NCI-H1417 treated with DMSO at 0.1 percent for 48 hours (cell line): ENCODE data around the gene TUBA4A.

Source experiments
- DNase-seq: peaks from one replicate; lab custom pipeline; 2025; lab: John Stamatoyannopoulos, UW

The TUBA4A gene

GRCh38 chr2:219234331-219234730, 19.4 kb downstream of the TUBA4A start:
- no peak for DNase-seq

GRCh38 chr2:219230059-219230540, 23.6 kb downstream of the TUBA4A start:
- DNase-seq, result no peak

- peak; percentile 94 for DNase-seq
These were observed 24.2 kb downstream of the TUBA4A start, which contains the start of the genes ANKZF1 and ATG9A for GRCh38 chr2:219229305-219230058. ANKZF1 (plus strand) TSS chr2:219229806; CDS start chr2:219230258, 452 bp downstream. ATG9A (minus strand) TSS chr2:219229636; CDS start chr2:219228024, 1,612 bp downstream.

GRCh38 chr2:219228911-219229304, 24.8 kb downstream of the TUBA4A start:
- DNase-seq, result no peak

GRCh38 chr2:219228041-219228910, 25.4 kb downstream of the TUBA4A start:
- no peak for DNase-seq

GRCh38 chr2:219225350-219225749, 28.4 kb downstream of the TUBA4A start:
- DNase-seq, result no peak

GRCh38 chr2:219223831-219224610, 29.7 kb downstream of the TUBA4A start:
- DNase-seq, result no peak

GRCh38 chr2:219221957-219222518, 31.7 kb downstream of the TUBA4A start:
- DNase-seq, result no peak

- no peak for DNase-seq
These were observed 32.9 kb downstream of the TUBA4A start for GRCh38 chr2:219220652-219221402.

- no peak for DNase-seq
These were observed 33.8 kb downstream of the TUBA4A start for GRCh38 chr2:219219784-219220532.

GRCh38 chr2:219218732-219219701, 34.7 kb downstream of the TUBA4A start, which contains the start of gene ABCB6:
ABCB6 (minus strand) TSS chr2:219218958; CDS start chr2:219218673, 285 bp downstream.
- DNase-seq, result peak; percentile 56

GRCh38 chr2:219218217-219218731, 35.4 kb downstream of the TUBA4A start:
- no peak for DNase-seq

- DNase-seq, result no peak
These were observed 37.2 kb downstream of the TUBA4A start for GRCh38 chr2:219216535-219216915.

GRCh38 chr2:219215871-219216534, 37.7 kb downstream of the TUBA4A start:
- DNase-seq, result no peak

GRCh38 chr2:219214786-219215185, 38.9 kb downstream of the TUBA4A start:
- no peak for DNase-seq

- no peak for DNase-seq
These were observed 39.6 kb downstream of the TUBA4A start for GRCh38 chr2:219214141-219214540.

GRCh38 chr2:219213486-219214071, 40.1 kb downstream of the TUBA4A start:
- no peak for DNase-seq

- no peak for DNase-seq
These were observed 40.7 kb downstream of the TUBA4A start for GRCh38 chr2:219213026-219213415.
